22Rv1 (cell line): ENCODE measurements around the gene SCCPDH.
"Not testable (repeated sequence)": the region's sequence is repeated elsewhere in the genome, so short reads cannot be mapped to it uniquely, and the experiment has no call there.

Experiments
- H3K27ac ChIP-seq: fragments of 450-650 bp; 2 replicates; pipeline ENCODE4 v1.5.1; 2017
- ZFX ChIP-seq: fragments of 450-650 bp; IDR thresholded peaks from 2 replicates; pipeline ENCODE4 v1.6.1; 2017; ENCODE audit warnings: antibody characterized with exemption, borderline replicate concordance
- TF ChIP-seq, protein P1 (sequence below): fragments of 450-650 bp; IDR thresholded peaks from 2 replicates; pipeline ENCODE4 v1.5.1; 2017; ENCODE audit warnings: mild to moderate bottlenecking

Gene SCCPDH

GRCh38 chr1:246809473-246809872 is 85.3 kb downstream of the SCCPDH start:
- TF ChIP-seq, protein P1, sequence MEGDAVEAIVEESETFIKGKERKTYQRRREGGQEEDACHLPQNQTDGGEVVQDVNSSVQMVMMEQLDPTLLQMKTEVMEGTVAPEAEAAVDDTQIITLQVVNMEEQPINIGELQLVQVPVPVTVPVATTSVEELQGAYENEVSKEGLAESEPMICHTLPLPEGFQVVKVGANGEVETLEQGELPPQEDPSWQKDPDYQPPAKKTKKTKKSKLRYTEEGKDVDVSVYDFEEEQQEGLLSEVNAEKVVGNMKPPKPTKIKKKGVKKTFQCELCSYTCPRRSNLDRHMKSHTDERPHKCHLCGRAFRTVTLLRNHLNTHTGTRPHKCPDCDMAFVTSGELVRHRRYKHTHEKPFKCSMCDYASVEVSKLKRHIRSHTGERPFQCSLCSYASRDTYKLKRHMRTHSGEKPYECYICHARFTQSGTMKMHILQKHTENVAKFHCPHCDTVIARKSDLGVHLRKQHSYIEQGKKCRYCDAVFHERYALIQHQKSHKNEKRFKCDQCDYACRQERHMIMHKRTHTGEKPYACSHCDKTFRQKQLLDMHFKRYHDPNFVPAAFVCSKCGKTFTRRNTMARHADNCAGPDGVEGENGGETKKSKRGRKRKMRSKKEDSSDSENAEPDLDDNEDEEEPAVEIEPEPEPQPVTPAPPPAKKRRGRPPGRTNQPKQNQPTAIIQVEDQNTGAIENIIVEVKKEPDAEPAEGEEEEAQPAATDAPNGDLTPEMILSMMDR, result no peak
- no peak for TF ChIP-seq ZFX
- H3K27ac ChIP-seq, result no peak overlapping the region

GRCh38 chr1:246811985-246812384 is 87.8 kb downstream of the SCCPDH start:
- TF ChIP-seq, protein P1, result no peak
- no peak for TF ChIP-seq ZFX
- no peak overlapping the region for H3K27ac ChIP-seq

DNA sequence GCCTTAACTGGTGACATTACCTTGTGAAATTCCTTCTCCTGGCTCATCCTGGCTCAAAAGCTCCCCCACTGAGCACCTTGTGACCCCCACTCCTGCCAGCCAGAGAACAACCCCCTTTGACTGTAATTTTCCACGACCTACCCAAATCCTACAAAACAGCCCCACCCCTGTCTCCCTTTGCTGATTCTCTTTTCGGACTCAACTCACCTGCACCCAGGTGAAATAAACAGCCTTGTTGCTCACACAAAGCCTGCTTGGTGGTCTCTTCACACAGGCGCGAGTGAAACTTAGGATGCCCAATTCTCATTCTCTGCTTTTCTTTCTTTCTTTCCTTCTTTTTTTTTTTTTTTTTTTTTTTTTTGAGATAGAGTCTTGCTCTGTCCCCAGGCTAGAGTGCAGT is 89.1 kb downstream of the SCCPDH start:
- not testable (repeated sequence) for H3K27ac ChIP-seq

DNA sequence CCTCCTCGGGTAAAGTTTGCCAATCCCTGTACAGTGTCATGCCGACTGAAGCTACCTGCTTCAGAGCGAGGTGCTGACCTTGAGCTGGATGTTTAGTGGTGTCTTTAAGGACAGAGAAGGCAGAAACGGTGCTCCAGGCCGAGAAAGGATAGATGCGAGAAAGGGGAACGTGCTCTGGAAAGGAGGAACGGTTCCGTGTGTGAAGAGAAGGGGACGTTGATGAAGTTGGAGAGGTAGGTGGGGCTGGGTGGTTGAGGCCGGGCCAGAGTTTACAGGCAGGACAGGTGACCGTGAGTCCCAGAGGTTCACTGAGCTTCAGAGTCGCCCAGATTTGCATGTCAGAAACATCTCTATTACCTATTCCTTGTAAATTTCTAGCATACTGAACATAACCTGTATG is 90.7 kb downstream of the SCCPDH start:
- H3K27ac ChIP-seq, result no peak overlapping the region
- TF ChIP-seq, protein P1, result no peak
- TF ChIP-seq ZFX, result no peak

DNA sequence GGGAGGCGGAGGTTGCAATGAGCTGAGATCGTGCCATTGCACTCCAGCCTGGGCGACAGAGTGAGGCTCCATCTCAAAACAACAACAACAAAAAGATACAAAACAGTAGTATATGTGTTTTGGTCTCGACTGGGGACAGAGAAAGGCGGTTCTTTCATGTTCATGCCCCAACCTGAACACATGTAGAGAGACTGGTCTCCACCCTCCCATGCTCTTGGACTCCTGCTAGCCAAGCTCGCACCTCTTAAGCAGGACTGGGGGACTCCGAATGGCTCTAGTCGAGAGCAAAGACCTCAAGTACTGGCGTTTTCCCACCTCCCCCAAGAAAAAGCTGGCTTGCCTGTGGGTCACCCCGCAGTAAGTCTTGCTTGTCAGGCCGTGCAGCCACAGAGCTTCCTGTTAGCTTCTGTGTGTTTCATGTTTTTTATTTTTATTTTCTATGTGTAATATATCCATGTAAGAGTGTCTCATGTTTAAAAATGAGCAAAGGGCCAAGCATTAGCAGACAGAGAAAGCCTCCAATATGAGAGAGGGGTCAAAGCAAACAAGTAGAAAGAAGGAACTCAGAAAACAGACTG is 91.6 kb downstream of the SCCPDH start:
- TF ChIP-seq ZFX, result no peak
- TF ChIP-seq, protein P1, result no peak
- no peak overlapping the region for H3K27ac ChIP-seq
